ENCODE results near the gene TBCE. TPM values are rescaled to one million over a fixed set of nuclear protein-coding genes. Genes with fewer than 3 reads are reported as not detected.
A peak's percentile ranks its signal among the peaks of the same experiment; 100 is the strongest.

Gene TBCE
- total RNA-seq, 2 experiments from 2014 or later, result 7.0 to 8.4 TPM

DNA sequence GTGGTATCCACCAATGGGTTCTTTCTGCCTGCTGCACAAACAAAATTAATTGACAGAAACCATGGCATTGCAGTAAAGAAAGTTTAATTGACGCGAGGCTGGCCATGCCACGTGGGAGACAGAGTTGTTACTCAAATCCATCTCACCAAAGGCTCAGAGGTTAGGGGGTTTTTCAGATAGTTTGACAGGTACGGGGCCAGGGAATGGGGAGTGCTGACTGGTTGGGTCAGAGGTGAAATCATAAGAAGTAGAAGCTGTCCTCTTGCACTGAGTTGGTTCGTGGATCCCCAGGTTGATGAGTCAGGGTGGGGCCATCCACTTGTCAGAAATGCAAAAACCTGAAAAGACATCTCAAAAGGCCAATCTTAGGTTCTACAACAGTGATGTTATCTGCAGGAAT, 941 bp upstream of the TBCE start:
- ATAC-seq (ENCODE audit: poor library complexity) (no peak), DNase-seq (peak in 2 of 14 experiments; percentile 12 to 26)
- no peak overlapping the region for H3K4me3 ChIP-seq (ENCODE audit: low read length)
- ChIA-PET CTCF (no interaction called here), POLR2A (interaction anchor here (2.0 kb wide), 1 partner anchor 36 kb away, joined by 4 read pairs; no protein-coding TSS in a partner anchor)
- peaks cover 7% of the 10 kb centered on the region for H3K36me3 Mint-ChIP-seq (ENCODE audit: low read depth)
- peak overlapping the region; percentile 99 for H3K4me3 Mint-ChIP-seq
- no peaks in the 10 kb centered on the region for H3K9me3 ChIP-seq (ENCODE audit: control insufficient read depth in 1 of 2, insufficient read depth in 1 of 2, low read length in 2 of 2)
- H3K9me3 Mint-ChIP-seq, result no peaks in the 10 kb centered on the region
- H3K27ac Mint-ChIP-seq, result peak overlapping the region; percentile 89
- no peaks in the 10 kb centered on the region for H3K36me3 ChIP-seq (ENCODE audit: insufficient read depth, low read length)
- H3K4me1 ChIP-seq (ENCODE audit: insufficient read depth, low read length), result peaks cover 11% of the 10 kb centered on the region
- H3K27me3 Mint-ChIP-seq, result no peaks in the 10 kb centered on the region
- no peaks in the 10 kb centered on the region for H3K27me3 ChIP-seq (ENCODE audit: control insufficient read depth in 1 of 2, insufficient read depth in 2 of 2, low read length in 2 of 2)
- TF ChIP-seq, protein P1, sequence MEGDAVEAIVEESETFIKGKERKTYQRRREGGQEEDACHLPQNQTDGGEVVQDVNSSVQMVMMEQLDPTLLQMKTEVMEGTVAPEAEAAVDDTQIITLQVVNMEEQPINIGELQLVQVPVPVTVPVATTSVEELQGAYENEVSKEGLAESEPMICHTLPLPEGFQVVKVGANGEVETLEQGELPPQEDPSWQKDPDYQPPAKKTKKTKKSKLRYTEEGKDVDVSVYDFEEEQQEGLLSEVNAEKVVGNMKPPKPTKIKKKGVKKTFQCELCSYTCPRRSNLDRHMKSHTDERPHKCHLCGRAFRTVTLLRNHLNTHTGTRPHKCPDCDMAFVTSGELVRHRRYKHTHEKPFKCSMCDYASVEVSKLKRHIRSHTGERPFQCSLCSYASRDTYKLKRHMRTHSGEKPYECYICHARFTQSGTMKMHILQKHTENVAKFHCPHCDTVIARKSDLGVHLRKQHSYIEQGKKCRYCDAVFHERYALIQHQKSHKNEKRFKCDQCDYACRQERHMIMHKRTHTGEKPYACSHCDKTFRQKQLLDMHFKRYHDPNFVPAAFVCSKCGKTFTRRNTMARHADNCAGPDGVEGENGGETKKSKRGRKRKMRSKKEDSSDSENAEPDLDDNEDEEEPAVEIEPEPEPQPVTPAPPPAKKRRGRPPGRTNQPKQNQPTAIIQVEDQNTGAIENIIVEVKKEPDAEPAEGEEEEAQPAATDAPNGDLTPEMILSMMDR (IDR thresholded peaks at IDR 0.05), result no peak
- H3K4me1 Mint-ChIP-seq (ENCODE audit: low read depth), result peaks cover 37% of the 10 kb centered on the region
- intact Hi-C loops (cut with DNase I, micrococcal nuclease), result loop anchor here (5.0 kb wide), 3 partner anchors 34 to 46 kb away; partner anchors contain the start of genes ARID4B (in 1 of the 2) and GGPS1 (in 1 of the 2)
- no peak overlapping the region for H3K27ac ChIP-seq (ENCODE audit: low read depth in 1 of 2, low read length in 2 of 2)

DNA sequence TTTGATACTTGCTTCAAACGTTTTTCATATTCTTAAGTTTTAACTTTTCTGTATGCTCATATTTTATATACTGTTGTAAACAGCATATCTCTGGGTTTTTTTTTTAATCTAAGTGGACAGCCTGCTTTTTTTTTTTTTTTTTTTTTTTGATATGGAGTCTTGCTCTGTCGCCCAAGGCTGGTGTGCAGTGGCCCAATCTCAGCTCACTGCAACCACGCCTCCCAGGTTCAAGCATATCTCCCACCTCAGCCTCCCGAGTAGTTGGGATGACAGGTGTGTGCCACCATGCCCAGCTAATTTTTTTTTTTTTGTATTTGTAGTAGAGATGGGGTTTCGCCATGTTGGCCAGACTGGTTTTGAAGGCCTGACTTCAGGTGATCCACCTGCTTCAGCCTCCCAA, 1.2 kb downstream of the TBCE start:
- Mint-ChIP-seq H3K4me1 (ENCODE audit: low read depth) (peaks cover 41% of the 10 kb centered on the region), H3K27me3 (no peaks in the 10 kb centered on the region), H3K4me3 (peak overlapping the region; percentile 99), H3K36me3 (ENCODE audit: low read depth) (peaks cover 7% of the 10 kb centered on the region), H3K27ac (peak overlapping the region; percentile 89), H3K9me3 (no peaks in the 10 kb centered on the region)
- Histone ChIP-seq H3K9me3 (ENCODE audit: control insufficient read depth in 1 of 2, insufficient read depth in 1 of 2, low read length in 2 of 2) (no peaks in the 10 kb centered on the region), H3K4me3 (ENCODE audit: low read length) (no peak overlapping the region), H3K4me1 (ENCODE audit: insufficient read depth, low read length) (peaks cover 11% of the 10 kb centered on the region), H3K27ac (ENCODE audit: low read depth in 1 of 2, low read length in 2 of 2) (no peak overlapping the region), H3K27me3 (ENCODE audit: control insufficient read depth in 1 of 2, insufficient read depth in 2 of 2, low read length in 2 of 2) (no peaks in the 10 kb centered on the region), H3K36me3 (ENCODE audit: insufficient read depth, low read length) (peaks cover 2% of the 10 kb centered on the region)
- ATAC-seq (ENCODE audit: poor library complexity), result no peak
- intact Hi-C loops (cut with DNase I, micrococcal nuclease), result loop anchor here (5.0 kb wide), 3 partner anchors 36 to 44 kb away; partner anchors contain the start of genes ARID4B (in 1 of the 2) and GGPS1 (in 1 of the 2)
- TF ChIP-seq, protein P1 (IDR thresholded peaks at IDR 0.05), result no peak
- POLR2A ChIA-PET, result interaction anchor here (1.3 to 2.0 kb wide), 2 partner anchors 39 to 41 kb away, joined by 4 to 5 read pairs; partner anchors contain the start of gene ARID4B
- no peak for DNase-seq
- CTCF ChIA-PET, result interaction anchor here (1.6 kb wide), 1 partner anchor 115 kb away, joined by 4 read pairs; no protein-coding TSS in a partner anchor

DNA sequence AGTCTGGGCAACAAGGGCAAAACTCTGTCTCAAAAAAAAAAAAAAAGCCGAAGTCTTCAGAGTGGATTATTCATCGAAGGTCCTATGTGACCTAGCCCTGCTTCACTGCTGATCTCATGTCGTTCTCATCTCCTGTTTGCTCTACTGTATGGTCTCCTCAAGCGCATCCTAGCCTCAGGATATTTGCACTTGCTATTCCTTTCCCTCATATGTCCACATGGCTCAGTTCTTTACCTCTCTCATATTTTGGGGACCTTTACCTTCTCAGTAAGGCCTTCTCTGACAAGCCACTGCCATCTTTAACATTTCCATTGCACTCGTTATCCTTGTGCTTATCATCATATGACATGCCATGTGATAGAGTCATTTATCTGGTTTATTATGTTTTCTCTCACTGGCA, 2.6 kb downstream of the TBCE start:
- CTCF ChIA-PET, result no interaction called here
- intact Hi-C loops (cut with DNase I, micrococcal nuclease), result loop anchor here (5.0 kb wide), 3 partner anchors 38 to 43 kb away; partner anchors contain the start of genes ARID4B (in 1 of the 2) and GGPS1 (in 1 of the 2)
- POLR2A ChIA-PET, result no interaction called here

More for the DNA sequence above, 2.6 kb downstream of the TBCE start:
- no peak overlapping the region for H3K27ac Mint-ChIP-seq
- Histone ChIP-seq H3K27ac (ENCODE audit: low read depth in 1 of 2, low read length in 2 of 2) (no peak overlapping the region), H3K36me3 (ENCODE audit: insufficient read depth, low read length) (peaks cover 6% of the 10 kb centered on the region), H3K4me3 (ENCODE audit: low read length) (no peak overlapping the region), H3K4me1 (ENCODE audit: insufficient read depth, low read length) (peaks cover 11% of the 10 kb centered on the region), H3K9me3 (ENCODE audit: control insufficient read depth in 1 of 2, insufficient read depth in 1 of 2, low read length in 2 of 2) (no peaks in the 10 kb centered on the region), H3K27me3 (ENCODE audit: control insufficient read depth in 1 of 2, insufficient read depth in 2 of 2, low read length in 2 of 2) (no peaks in the 10 kb centered on the region)
- TF ChIP-seq, protein P1 (IDR thresholded peaks at IDR 0.05), result no peak
- H3K27me3 Mint-ChIP-seq, result no peaks in the 10 kb centered on the region
- peak overlapping the region; percentile 59 for H3K4me3 Mint-ChIP-seq
- H3K4me1 Mint-ChIP-seq (ENCODE audit: low read depth), result peaks cover 41% of the 10 kb centered on the region
- DNase-seq, result no peak
- no peak for ATAC-seq (ENCODE audit: poor library complexity)
- peaks cover 13% of the 10 kb centered on the region for H3K36me3 Mint-ChIP-seq (ENCODE audit: low read depth)
- H3K9me3 Mint-ChIP-seq, result no peaks in the 10 kb centered on the region
